Measurements from ENCODE around the gene OMG.

The OMG gene

GRCh38 chr17:31272236-31272635 is 24.8 kb downstream of the OMG start:
- TF ChIP-seq EGR1 (IDR thresholded peaks at IDR 0.05) (no peak), FOXM1 (IDR thresholded peaks at IDR 0.05; ENCODE audit: borderline replicate concordance, low read depth) (no peak), TCF12 (IDR thresholded peaks at IDR 0.05; ENCODE audit: low read depth) (no peak), RAD21 (IDR thresholded peaks at IDR 0.05; ENCODE audit: low read depth) (no peak), NFIC (IDR thresholded peaks at IDR 0.05) (no peak), REST (IDR thresholded peaks at IDR 0.05; ENCODE audit: low read depth) (no peak), CEBPB (IDR thresholded peaks at IDR 0.05) (no peak), YY1 (IDR thresholded peaks at IDR 0.05; ENCODE audit: low read depth) (no peak), CREB1 (IDR thresholded peaks at IDR 0.05; ENCODE audit: low read depth) (no peak), MAX (IDR thresholded peaks at IDR 0.05) (no peak), EP300 (IDR thresholded peaks at IDR 0.05; ENCODE audit: borderline replicate concordance) (no peak), TEAD4 (IDR thresholded peaks at IDR 0.05) (no peak), USF1 (IDR thresholded peaks at IDR 0.05) (no peak), ZBTB7A (IDR thresholded peaks at IDR 0.05; ENCODE audit: low read depth) (no peak), TAF1 (IDR thresholded peaks at IDR 0.05; ENCODE audit: low read depth) (no peak)

GRCh38 chr17:31269578-31269983 is 27.5 kb downstream of the OMG start:
- TF ChIP-seq RAD21 (IDR thresholded peaks at IDR 0.05; ENCODE audit: low read depth), result no peak
- no peak for TF ChIP-seq REST (IDR thresholded peaks at IDR 0.05; ENCODE audit: low read depth)
- no peak for TF ChIP-seq EGR1 (IDR thresholded peaks at IDR 0.05)
- TF ChIP-seq EP300 (IDR thresholded peaks at IDR 0.05; ENCODE audit: borderline replicate concordance), result no peak; the same call in 1 of the 2 replicates
- TF ChIP-seq TEAD4 (IDR thresholded peaks at IDR 0.05), result peak; percentile 81
- TF ChIP-seq TAF1 (IDR thresholded peaks at IDR 0.05; ENCODE audit: low read depth), result no peak
- no peak for TF ChIP-seq CREB1 (IDR thresholded peaks at IDR 0.05; ENCODE audit: low read depth)
- no peak for TF ChIP-seq FOXM1 (IDR thresholded peaks at IDR 0.05; ENCODE audit: borderline replicate concordance, low read depth)
- TF ChIP-seq USF1 (IDR thresholded peaks at IDR 0.05), result peak; percentile 86
- no peak for TF ChIP-seq YY1 (IDR thresholded peaks at IDR 0.05; ENCODE audit: low read depth)
- no peak for TF ChIP-seq ZBTB7A (IDR thresholded peaks at IDR 0.05; ENCODE audit: low read depth)
- peak; percentile 33; the same call in 1 of the 2 replicates for TF ChIP-seq TCF12 (IDR thresholded peaks at IDR 0.05; ENCODE audit: low read depth)
- 0 out of 2 replicates have a peak, but pooled peaks have one; percentile 33 for TF ChIP-seq MAX (IDR thresholded peaks at IDR 0.05)
- TF ChIP-seq CEBPB (IDR thresholded peaks at IDR 0.05), result no peak
- no peak for TF ChIP-seq NFIC (IDR thresholded peaks at IDR 0.05)

GRCh38 chr17:31269036-31269577 is 27.9 kb downstream of the OMG start:
- TF ChIP-seq EGR1 (IDR thresholded peaks at IDR 0.05) (no peak), TAF1 (IDR thresholded peaks at IDR 0.05; ENCODE audit: low read depth) (no peak), TCF12 (IDR thresholded peaks at IDR 0.05; ENCODE audit: low read depth) (no peak)

GRCh38 chr17:31266042-31266441 is 31.0 kb downstream of the OMG start:
- no peak for TF ChIP-seq TCF12 (IDR thresholded peaks at IDR 0.05; ENCODE audit: low read depth)
- no peak for TF ChIP-seq USF1 (IDR thresholded peaks at IDR 0.05)
- TF ChIP-seq TAF1 (IDR thresholded peaks at IDR 0.05; ENCODE audit: low read depth), result no peak
- no peak for TF ChIP-seq RAD21 (IDR thresholded peaks at IDR 0.05; ENCODE audit: low read depth)
- TF ChIP-seq CEBPB (IDR thresholded peaks at IDR 0.05), result no peak
- no peak for TF ChIP-seq MAX (IDR thresholded peaks at IDR 0.05)
- no peak for TF ChIP-seq FOXM1 (IDR thresholded peaks at IDR 0.05; ENCODE audit: borderline replicate concordance, low read depth)
- no peak for TF ChIP-seq CREB1 (IDR thresholded peaks at IDR 0.05; ENCODE audit: low read depth)
- TF ChIP-seq TEAD4 (IDR thresholded peaks at IDR 0.05), result no peak
- TF ChIP-seq YY1 (IDR thresholded peaks at IDR 0.05; ENCODE audit: low read depth), result no peak
- TF ChIP-seq REST (IDR thresholded peaks at IDR 0.05; ENCODE audit: low read depth), result no peak
- TF ChIP-seq ZBTB7A (IDR thresholded peaks at IDR 0.05; ENCODE audit: low read depth), result no peak
- TF ChIP-seq NFIC (IDR thresholded peaks at IDR 0.05), result no peak
